22Rv1 (cell line): Measurements from ENCODE around the gene IRF7.
A peak's percentile ranks its signal among the peaks of the same experiment; 100 is the strongest.

Experiments used
- H3K27ac ChIP-seq: fragments of 450-650 bp; 2 replicates; pipeline ENCODE4 v1.5.1; 2017
- ZFX ChIP-seq: fragments of 450-650 bp; IDR thresholded peaks from 2 replicates; pipeline ENCODE4 v1.6.1; 2017; ENCODE audit warnings: antibody characterized with exemption, borderline replicate concordance
- TF ChIP-seq, protein P1 (sequence below): fragments of 450-650 bp; IDR thresholded peaks from 2 replicates; pipeline ENCODE4 v1.5.1; 2017; ENCODE audit warnings: mild to moderate bottlenecking

IRF7 gene

DNA sequence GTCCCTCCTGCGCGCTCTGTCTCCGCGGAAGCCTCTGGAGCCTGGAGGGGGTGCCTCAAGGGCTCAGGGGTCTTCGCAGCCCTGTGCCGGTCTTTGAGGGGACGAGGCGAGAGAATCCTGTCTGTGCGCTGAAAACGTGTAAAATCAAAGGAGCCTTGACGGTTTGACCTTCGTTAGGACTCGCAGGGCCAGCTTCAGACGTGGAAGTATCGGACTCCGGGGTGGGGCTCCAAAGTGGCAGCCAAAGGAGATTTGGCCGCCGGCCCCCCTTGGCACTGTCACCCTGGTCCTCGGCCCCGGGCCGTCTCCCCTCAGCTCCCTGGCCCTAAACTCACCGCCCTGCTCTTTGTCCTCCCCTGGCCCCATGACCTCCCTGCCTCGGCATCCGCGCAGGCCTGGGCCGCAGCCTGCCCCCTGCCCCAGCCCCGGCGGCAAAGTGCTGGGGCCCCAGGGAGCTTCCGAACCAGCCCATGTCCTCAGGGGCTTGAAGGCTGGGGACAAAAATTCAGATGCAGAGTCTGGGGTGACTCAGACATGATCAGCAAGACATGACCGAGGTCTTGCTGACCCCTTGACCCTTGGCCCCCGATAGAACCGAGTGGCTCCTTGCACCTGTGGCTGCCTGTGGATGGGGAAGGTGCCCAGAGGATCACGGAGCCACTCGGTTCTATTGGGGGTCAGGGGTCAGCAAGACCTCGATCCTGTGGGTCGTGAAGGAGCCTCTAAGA is 46.4 kb downstream of the IRF7 start:
- peak overlapping the region; percentile 98 for H3K27ac ChIP-seq
- no peak for TF ChIP-seq ZFX
- TF ChIP-seq, protein P1, sequence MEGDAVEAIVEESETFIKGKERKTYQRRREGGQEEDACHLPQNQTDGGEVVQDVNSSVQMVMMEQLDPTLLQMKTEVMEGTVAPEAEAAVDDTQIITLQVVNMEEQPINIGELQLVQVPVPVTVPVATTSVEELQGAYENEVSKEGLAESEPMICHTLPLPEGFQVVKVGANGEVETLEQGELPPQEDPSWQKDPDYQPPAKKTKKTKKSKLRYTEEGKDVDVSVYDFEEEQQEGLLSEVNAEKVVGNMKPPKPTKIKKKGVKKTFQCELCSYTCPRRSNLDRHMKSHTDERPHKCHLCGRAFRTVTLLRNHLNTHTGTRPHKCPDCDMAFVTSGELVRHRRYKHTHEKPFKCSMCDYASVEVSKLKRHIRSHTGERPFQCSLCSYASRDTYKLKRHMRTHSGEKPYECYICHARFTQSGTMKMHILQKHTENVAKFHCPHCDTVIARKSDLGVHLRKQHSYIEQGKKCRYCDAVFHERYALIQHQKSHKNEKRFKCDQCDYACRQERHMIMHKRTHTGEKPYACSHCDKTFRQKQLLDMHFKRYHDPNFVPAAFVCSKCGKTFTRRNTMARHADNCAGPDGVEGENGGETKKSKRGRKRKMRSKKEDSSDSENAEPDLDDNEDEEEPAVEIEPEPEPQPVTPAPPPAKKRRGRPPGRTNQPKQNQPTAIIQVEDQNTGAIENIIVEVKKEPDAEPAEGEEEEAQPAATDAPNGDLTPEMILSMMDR, result no peak

DNA sequence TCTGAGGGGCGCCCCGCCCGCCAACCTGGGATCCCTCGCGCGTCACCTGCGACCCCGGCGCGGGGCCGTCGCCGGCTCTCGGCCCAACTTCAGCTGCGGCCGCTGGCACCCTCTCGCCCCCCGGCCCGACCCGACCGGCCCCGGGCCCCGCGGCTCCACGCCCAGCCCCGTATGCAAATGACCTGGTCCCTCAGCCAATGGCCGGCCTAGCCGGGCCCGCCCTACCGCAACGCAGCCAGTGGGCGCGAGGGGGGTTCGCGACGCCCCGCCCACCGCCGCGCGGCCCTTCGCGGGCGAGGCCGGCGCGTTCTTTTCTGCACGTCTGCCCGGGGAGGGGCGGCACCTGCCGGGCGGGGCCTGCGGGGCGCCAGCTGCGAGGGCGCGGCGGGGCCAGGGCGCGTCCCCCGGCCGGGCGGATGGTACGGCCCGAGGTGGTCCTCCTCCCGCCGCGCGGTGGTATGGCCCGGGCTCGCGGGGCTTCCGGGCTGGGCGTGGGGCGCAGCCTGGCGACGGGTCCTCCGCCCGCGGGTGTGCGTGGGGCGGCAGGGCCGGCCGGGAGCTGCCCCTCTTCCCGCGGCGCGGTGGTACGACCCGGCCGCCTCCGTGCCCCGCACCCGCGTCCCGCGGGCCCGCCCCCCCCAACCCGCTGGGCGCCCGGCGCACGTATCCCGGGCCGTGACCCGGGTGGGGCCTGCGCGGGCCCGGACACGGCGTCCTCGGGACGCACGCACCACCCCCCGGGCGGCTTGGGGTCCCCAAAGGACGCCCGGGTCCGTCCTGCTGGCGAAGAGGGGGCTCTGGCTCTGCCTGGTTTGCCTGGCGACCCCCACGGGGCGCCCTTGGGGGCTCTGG is 47.2 kb downstream of the IRF7 start:
- TF ChIP-seq, protein P1, result no peak
- H3K27ac ChIP-seq, result peak overlapping the region; percentile 98

DNA sequence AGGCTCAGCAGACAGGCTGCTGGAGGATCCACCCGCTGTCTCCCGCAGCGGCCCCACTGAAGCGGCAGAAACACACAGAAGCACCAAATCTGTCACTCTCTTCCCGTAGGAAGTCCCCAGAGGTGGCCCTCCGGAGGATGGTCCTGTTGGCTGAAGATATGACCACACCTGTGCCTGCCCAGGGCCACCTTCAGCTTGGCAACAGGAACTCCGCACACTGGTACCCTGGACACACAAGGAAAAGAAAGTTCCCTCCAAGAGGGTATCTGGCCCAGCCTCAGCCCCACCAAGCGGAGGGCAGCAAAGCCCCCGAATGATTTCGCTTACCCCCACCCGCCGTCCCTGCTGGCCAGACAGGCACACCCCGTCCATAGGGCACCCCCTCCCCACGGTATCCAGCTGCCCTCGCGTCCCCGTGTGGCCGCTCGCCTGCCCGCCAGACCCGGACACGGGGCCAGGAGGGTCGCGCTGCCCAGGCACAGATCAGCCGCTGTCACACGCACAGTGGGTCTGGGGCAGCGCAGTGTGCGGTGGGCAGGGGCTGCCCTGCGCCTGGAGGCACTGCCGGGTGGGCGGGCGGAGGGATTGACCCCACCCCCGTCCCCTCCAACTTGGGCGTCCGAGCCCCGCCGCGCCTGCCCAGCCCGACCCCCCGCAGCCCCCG is 48.0 kb downstream of the IRF7 start:
- H3K27ac ChIP-seq, result peak overlapping the region; percentile 98
- TF ChIP-seq, protein P1, result no peak
- no peak for TF ChIP-seq ZFX

DNA sequence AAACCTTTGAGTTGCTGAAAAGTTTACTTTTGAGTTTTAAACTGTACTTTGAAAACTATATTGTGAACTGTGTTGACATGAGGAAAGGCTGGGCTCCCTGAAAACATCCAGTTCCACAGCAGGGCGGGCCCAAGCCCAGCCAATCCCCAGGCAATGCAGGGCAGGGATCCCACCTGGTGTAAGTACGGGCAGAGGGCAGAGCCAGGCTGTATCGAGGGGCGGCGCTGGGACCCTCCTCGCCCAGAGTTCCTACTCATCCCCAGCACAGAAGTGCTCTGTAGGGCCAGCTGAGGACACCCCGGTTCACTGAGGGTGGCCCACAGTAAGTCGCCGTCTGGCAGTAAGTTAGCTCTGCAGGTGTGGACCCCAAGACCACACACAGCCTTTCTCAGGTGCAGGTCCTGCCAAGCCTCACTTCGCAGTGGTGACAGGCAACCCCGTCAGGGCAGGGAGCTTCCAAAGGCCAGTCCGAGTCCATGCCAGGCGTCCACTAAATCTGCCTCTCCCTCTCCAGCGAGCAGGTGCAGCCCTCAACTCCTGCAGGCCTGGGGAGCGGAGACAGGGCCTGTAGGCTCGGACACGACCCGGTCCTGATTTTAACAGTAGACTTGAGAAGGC is 48.6 kb downstream of the IRF7 start:
- TF ChIP-seq, protein P1, result no peak
- TF ChIP-seq ZFX, result no peak
- peak overlapping the region; percentile 98 for H3K27ac ChIP-seq

DNA sequence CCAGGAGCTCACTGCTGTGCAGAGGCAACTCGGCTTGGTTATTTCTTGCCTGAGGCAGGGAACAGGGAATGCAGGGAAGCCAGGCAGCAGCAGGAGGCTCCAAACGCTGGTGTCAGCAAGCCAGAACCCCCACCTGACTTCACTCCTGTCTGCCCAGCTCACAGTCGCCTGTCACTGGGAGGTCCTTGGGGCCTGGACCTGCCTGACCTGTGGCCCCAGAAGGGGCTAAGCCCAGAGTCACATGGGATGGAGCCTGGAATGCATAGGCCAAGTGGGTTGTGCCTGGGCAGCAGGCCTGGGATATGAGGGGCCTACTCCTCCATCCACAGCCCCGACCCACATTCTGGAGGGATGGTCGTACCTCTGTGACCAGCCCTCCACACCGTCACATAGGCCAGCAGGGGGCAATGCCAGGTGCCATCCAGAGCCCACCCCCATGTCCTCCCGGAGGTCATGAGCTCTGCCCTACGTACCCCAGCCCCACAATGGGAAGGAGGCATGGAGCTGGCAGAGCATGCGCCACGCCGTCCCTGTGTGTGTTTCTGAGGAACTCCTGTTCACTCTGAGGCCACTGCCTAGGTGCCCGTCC is 49.7 kb downstream of the IRF7 start:
- H3K27ac ChIP-seq, result peak overlapping the region; percentile 98

DNA sequence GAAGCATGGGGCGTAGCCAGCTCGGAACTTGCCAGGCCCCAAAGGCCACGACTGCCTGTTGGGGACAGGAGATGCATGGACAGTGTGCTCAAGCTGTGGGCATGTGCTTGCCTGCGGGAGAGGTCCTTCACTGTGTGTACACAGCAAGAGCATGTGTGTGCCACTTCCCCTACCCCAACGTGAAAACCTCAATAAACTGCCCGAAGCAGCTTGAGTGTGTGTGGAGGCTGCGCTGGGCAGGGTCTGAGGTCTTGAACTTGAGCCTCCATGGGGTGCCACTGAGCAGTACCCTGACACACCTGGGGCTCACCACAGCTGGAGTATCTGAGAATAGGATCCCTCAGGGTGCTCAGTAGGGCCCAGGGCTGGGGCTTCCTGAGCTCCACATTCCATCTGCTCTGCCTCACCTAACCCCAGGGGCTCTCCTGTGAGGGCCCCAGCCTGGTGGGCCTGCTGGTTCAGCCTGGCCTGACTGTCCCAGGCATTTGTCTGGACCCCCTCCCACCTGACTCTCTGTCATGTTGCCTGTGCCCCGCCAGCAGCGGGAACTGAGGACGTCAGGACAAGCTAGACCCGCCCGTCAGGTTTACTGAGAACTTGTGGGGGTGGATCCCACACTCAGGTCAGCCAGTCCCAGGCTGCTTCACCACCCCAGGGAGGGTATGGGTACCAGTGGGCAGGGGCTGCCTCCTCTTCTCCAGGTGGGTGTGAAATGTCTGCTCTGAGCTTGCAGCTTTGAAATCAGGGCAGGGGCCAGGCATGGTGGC is 51.8 kb downstream of the IRF7 start:
- TF ChIP-seq ZFX, result no peak
- TF ChIP-seq, protein P1, result no peak
- peak overlapping the region; percentile 98 for H3K27ac ChIP-seq

More for the DNA sequence above, 49.7 kb downstream of the IRF7 start:
- TF ChIP-seq, protein P1, result 0 out of 2 replicates have a peak, but pooled peaks have one; percentile 23
- no peak for TF ChIP-seq ZFX
